ENCODE results near the gene NUP50.

The NUP50 gene

GRCh38 chr22:45172881-45173585 lies 9.3 kb downstream of the NUP50 start:
- no peaks in the 10 kb centered on the region for H3K27me3 ChIP-seq (ENCODE audit: insufficient read depth, poor library complexity, severe bottlenecking)
- no peak overlapping the region for H3K27ac ChIP-seq (ENCODE audit: poor library complexity, severe bottlenecking)
- H3K4me3 ChIP-seq (ENCODE audit: severe bottlenecking), result no peak overlapping the region
- H3K9me3 ChIP-seq (ENCODE audit: severe bottlenecking), result no peaks in the 10 kb centered on the region
- no peak for TF ChIP-seq CTCF (IDR thresholded peaks at IDR 0.05; ENCODE audit: poor library complexity, severe bottlenecking)
- H3K4me1 ChIP-seq (ENCODE audit: insufficient read depth, poor library complexity, severe bottlenecking), result no peaks in the 10 kb centered on the region
- DNase-seq (ENCODE audit: low spot score), result no peak
- no peak for ATAC-seq (ENCODE audit: low read depth)
- peaks cover 100% of the 10 kb centered on the region for H3K36me3 ChIP-seq (ENCODE audit: low read depth)

GRCh38 chr22:45179276-45180049 lies 15.7 kb downstream of the NUP50 start:
- peaks cover 97% of the 10 kb centered on the region for H3K36me3 ChIP-seq (ENCODE audit: low read depth)
- no peak overlapping the region for H3K27ac ChIP-seq (ENCODE audit: poor library complexity, severe bottlenecking)
- H3K27me3 ChIP-seq (ENCODE audit: insufficient read depth, poor library complexity, severe bottlenecking), result no peaks in the 10 kb centered on the region
- ATAC-seq (ENCODE audit: low read depth) (no peak), DNase-seq (ENCODE audit: low spot score) (no peak)
- no peaks in the 10 kb centered on the region for H3K9me3 ChIP-seq (ENCODE audit: severe bottlenecking)
- H3K4me1 ChIP-seq (ENCODE audit: insufficient read depth, poor library complexity, severe bottlenecking), result no peaks in the 10 kb centered on the region
- H3K4me3 ChIP-seq (ENCODE audit: severe bottlenecking), result no peak overlapping the region
- TF ChIP-seq CTCF (IDR thresholded peaks at IDR 0.05; ENCODE audit: poor library complexity, severe bottlenecking), result no peak

GRCh38 chr22:45180146-45180679 lies 16.5 kb downstream of the NUP50 start:
- Histone ChIP-seq H3K27ac (ENCODE audit: poor library complexity, severe bottlenecking) (no peak overlapping the region), H3K4me1 (ENCODE audit: insufficient read depth, poor library complexity, severe bottlenecking) (no peaks in the 10 kb centered on the region), H3K27me3 (ENCODE audit: insufficient read depth, poor library complexity, severe bottlenecking) (no peaks in the 10 kb centered on the region), H3K36me3 (ENCODE audit: low read depth) (peaks cover 90% of the 10 kb centered on the region), H3K9me3 (ENCODE audit: severe bottlenecking) (no peaks in the 10 kb centered on the region), H3K4me3 (ENCODE audit: severe bottlenecking) (no peak overlapping the region)
- TF ChIP-seq CTCF (IDR thresholded peaks at IDR 0.05; ENCODE audit: poor library complexity, severe bottlenecking), result no peak
- DNase-seq (ENCODE audit: low spot score), result no peak
- ATAC-seq (ENCODE audit: low read depth), result no peak

- no peak for ATAC-seq (ENCODE audit: low read depth)
- no peaks in the 10 kb centered on the region for H3K4me1 ChIP-seq (ENCODE audit: insufficient read depth, poor library complexity, severe bottlenecking)
- H3K4me3 ChIP-seq (ENCODE audit: severe bottlenecking), result no peak overlapping the region
- H3K9me3 ChIP-seq (ENCODE audit: severe bottlenecking), result no peaks in the 10 kb centered on the region
- no peak for TF ChIP-seq CTCF (IDR thresholded peaks at IDR 0.05; ENCODE audit: poor library complexity, severe bottlenecking)
- peaks cover 83% of the 10 kb centered on the region for H3K36me3 ChIP-seq (ENCODE audit: low read depth)
- H3K27ac ChIP-seq (ENCODE audit: poor library complexity, severe bottlenecking), result no peak overlapping the region
- no peak for DNase-seq (ENCODE audit: low spot score)
- H3K27me3 ChIP-seq (ENCODE audit: insufficient read depth, poor library complexity, severe bottlenecking), result no peaks in the 10 kb centered on the region
Measured at GRCh38 chr22:45181240-45181639, 17.5 kb downstream of the NUP50 start.
